ENCODE measurements around the gene EMC10.

DNA sequence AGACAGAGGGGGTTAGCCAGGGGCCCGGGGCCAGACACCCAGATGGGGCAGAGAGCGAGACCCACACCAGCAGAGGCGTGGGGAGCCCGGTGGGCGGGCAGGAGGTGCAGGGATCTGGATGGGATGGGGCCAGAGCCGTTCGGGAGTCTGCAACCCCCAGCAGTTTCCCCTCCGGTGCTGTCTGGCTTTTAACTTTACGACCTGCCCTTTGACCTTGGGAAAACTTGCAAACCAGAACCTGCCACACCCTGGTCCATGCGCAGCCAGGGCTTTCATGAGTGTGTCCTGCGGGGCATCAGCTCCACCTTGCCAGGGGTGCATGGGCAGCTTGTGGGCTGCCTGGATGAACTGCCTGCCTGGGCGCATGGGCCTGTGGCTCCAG is 24.9 kb downstream of the EMC10 start:
- TF ChIP-seq, protein P1, sequence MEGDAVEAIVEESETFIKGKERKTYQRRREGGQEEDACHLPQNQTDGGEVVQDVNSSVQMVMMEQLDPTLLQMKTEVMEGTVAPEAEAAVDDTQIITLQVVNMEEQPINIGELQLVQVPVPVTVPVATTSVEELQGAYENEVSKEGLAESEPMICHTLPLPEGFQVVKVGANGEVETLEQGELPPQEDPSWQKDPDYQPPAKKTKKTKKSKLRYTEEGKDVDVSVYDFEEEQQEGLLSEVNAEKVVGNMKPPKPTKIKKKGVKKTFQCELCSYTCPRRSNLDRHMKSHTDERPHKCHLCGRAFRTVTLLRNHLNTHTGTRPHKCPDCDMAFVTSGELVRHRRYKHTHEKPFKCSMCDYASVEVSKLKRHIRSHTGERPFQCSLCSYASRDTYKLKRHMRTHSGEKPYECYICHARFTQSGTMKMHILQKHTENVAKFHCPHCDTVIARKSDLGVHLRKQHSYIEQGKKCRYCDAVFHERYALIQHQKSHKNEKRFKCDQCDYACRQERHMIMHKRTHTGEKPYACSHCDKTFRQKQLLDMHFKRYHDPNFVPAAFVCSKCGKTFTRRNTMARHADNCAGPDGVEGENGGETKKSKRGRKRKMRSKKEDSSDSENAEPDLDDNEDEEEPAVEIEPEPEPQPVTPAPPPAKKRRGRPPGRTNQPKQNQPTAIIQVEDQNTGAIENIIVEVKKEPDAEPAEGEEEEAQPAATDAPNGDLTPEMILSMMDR (IDR thresholded peaks at IDR 0.05) = no peak
- TF ChIP-seq POLR2AphosphoS5 (IDR thresholded peaks at IDR 0.05; ENCODE audit: low read depth, low read length) (no peak), SIN3A (IDR thresholded peaks at IDR 0.05; ENCODE audit: borderline replicate concordance, insufficient read depth, low read depth, low read length) (no peak), TCF7L2 (IDR thresholded peaks at IDR 0.05; ENCODE audit: low read depth, low read length) (no peak)
- TF ChIP-seq, protein P2, sequence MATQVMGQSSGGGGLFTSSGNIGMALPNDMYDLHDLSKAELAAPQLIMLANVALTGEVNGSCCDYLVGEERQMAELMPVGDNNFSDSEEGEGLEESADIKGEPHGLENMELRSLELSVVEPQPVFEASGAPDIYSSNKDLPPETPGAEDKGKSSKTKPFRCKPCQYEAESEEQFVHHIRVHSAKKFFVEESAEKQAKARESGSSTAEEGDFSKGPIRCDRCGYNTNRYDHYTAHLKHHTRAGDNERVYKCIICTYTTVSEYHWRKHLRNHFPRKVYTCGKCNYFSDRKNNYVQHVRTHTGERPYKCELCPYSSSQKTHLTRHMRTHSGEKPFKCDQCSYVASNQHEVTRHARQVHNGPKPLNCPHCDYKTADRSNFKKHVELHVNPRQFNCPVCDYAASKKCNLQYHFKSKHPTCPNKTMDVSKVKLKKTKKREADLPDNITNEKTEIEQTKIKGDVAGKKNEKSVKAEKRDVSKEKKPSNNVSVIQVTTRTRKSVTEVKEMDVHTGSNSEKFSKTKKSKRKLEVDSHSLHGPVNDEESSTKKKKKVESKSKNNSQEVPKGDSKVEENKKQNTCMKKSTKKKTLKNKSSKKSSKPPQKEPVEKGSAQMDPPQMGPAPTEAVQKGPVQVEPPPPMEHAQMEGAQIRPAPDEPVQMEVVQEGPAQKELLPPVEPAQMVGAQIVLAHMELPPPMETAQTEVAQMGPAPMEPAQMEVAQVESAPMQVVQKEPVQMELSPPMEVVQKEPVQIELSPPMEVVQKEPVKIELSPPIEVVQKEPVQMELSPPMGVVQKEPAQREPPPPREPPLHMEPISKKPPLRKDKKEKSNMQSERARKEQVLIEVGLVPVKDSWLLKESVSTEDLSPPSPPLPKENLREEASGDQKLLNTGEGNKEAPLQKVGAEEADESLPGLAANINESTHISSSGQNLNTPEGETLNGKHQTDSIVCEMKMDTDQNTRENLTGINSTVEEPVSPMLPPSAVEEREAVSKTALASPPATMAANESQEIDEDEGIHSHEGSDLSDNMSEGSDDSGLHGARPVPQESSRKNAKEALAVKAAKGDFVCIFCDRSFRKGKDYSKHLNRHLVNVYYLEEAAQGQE (IDR thresholded peaks at IDR 0.05; ENCODE audit: insufficient read depth in 1 of 2, low read depth in 2 of 2, low read length in 1 of 2) = no peak
